ENCODE data around the gene INVS. TPM values are rescaled to one million over a fixed set of nuclear protein-coding genes. Genes with fewer than 3 reads are reported as not detected.

INVS gene
- total RNA-seq, 4 donors from 2014 or later: 8.3 to 14.4 (median 10.8) TPM

DNA sequence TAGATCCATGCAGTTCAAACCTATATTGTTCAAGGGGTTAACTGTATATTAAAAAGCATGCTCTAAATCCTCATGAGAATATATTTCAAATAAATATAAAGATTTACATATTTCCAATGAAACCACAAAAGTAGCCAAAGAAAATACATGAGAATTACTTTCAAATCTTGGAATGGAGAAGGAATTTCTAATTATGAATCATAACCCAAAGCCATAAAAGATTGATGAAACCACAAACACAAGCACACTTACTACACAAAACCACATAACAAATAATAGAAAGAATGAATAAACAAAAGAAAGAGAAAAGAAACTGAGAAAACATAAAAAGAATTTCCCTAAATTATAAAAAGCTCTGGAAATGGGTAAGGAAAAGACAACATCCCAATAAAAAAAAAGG lies 16.3 kb upstream of the INVS start:
- intact Hi-C loops (cut with DNase I; ENCODE audit: low total_unique reads): no loop called here
- no peak for DNase-seq (ENCODE audit: low spot score in 2 of 2)
- H3K4me3 ChIP-seq (ENCODE audit: low read depth, poor library complexity, severe bottlenecking): no peak overlapping the region
- TF ChIP-seq, protein P1, sequence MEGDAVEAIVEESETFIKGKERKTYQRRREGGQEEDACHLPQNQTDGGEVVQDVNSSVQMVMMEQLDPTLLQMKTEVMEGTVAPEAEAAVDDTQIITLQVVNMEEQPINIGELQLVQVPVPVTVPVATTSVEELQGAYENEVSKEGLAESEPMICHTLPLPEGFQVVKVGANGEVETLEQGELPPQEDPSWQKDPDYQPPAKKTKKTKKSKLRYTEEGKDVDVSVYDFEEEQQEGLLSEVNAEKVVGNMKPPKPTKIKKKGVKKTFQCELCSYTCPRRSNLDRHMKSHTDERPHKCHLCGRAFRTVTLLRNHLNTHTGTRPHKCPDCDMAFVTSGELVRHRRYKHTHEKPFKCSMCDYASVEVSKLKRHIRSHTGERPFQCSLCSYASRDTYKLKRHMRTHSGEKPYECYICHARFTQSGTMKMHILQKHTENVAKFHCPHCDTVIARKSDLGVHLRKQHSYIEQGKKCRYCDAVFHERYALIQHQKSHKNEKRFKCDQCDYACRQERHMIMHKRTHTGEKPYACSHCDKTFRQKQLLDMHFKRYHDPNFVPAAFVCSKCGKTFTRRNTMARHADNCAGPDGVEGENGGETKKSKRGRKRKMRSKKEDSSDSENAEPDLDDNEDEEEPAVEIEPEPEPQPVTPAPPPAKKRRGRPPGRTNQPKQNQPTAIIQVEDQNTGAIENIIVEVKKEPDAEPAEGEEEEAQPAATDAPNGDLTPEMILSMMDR (IDR thresholded peaks at IDR 0.05): no peak
- TF ChIP-seq POLR2A (IDR thresholded peaks at IDR 0.05): no peak

DNA sequence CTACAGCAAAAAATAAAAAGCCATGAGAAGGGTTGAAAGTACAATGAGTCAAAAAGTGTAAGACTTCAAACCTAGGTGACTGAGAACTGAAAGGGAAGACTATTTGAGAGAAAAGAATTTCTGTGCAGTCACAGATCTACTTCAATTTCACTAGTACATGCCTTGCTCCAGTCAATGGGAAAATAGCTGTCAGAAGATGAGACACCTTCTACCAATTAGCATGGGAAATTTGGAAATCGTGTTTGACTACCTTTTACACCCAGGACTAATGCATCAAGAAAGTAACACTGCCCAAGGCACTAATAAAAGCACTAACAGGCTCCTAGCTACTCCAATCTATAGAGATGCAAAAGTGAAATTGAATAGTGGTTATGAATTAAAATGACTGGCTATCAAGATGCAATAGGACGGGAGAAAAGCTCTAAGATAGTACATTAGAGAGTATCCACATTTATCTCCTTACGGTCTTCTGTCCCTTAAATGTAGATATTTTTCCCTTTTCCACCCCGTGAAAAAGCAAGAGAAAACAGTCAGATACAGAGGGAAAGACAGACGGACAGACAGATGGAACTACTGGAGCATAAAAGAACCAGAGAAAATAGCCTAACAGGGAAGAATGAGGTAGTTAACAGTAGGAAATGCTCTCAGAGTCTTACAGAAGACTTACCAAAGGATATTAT lies 15.5 kb upstream of the INVS start:
- no peak for DNase-seq (ENCODE audit: low spot score in 2 of 2)
- WGBS, 2 donors: 71 to 73% methylated on average over 5 of the region's 5 CpGs
- intact Hi-C loops (cut with DNase I; ENCODE audit: low total_unique reads): no loop called here
- no peak overlapping the region for H3K4me3 ChIP-seq (ENCODE audit: low read depth, poor library complexity, severe bottlenecking)
- TF ChIP-seq, protein P1 (IDR thresholded peaks at IDR 0.05): no peak
- TF ChIP-seq POLR2A (IDR thresholded peaks at IDR 0.05): no peak

DNA sequence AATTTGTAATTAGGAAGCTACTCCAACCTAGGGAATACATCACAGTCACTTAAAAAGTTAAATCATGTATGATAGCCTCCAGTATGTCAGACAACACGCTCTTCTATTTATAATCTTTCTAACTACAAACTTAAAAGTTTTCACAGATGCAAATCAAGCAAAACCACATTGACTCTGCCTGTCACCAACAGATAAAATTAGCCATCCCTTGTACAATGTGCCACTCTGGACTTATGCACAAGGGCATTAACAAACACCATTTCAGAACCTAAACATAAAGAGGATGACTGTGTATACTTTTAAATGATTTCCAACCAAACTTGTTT lies 15.0 kb upstream of the INVS start:
- no peak for DNase-seq (ENCODE audit: low spot score in 2 of 2)
- intact Hi-C loops (cut with DNase I; ENCODE audit: low total_unique reads): no loop called here

DNA sequence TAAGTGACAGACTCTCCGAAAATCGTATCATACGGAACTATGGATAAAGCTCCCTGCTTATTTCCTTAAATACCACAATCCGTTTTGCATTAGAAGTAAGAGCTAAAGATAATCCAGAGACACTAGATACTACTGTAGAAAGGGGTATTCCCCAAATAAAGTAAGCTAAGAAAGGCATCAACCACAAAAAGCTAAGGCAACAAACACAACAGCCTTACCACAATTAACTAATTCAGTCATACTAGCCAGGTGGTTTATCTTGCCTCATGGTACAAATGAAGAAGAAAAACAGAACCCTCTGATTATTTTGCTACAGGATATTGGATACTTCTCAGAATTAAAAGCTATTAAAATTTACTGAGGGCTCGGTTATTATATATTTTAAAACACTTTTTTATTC lies 14.3 kb upstream of the INVS start:
- 78 to 82% methylated on average over 5 of the region's 5 CpGs for WGBS, 2 donors
- intact Hi-C loops (cut with DNase I; ENCODE audit: low total_unique reads): no loop called here
- DNase-seq (ENCODE audit: low spot score in 2 of 2): no peak
- TF ChIP-seq, protein P1 (IDR thresholded peaks at IDR 0.05): no peak
- TF ChIP-seq POLR2A (IDR thresholded peaks at IDR 0.05): no peak
- H3K4me3 ChIP-seq (ENCODE audit: low read depth, poor library complexity, severe bottlenecking): no peak overlapping the region

More for the DNA sequence above, 15.0 kb upstream of the INVS start:
- TF ChIP-seq, protein P1 (IDR thresholded peaks at IDR 0.05): no peak
- no peak for TF ChIP-seq POLR2A (IDR thresholded peaks at IDR 0.05)
- WGBS, 2 donors: 65 to 71% methylated on average over 1 of the region's 1 CpG
- no peak overlapping the region for H3K4me3 ChIP-seq (ENCODE audit: low read depth, poor library complexity, severe bottlenecking)

DNA sequence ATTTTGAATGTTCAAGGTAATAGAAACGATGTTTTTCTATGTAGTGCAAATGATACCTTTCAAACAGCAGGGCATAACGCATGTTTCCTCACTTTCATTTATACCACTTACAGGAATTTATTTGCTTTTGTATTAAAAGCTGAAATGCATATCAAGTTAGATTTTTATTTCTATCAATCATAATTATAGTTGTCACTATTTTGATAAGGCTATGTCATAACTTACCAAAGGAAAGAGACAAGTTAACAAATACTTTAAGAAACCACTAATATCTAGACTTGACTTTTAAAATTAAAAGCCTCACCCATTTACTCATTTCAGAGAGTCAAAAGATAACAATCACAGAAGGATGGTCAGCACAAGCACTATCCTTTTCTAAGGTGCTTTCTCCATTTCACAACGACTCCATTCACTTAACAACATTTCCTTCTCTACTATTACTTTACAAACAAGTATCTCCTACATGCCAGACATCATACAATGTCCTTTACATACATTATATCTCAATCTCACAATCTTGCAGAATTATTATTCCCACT lies 12.9 kb upstream of the INVS start:
- H3K4me3 ChIP-seq (ENCODE audit: low read depth, poor library complexity, severe bottlenecking): no peak overlapping the region
- no peak for DNase-seq (ENCODE audit: low spot score in 2 of 2)
- TF ChIP-seq, protein P1 (IDR thresholded peaks at IDR 0.05): no peak
- no peak for TF ChIP-seq POLR2A (IDR thresholded peaks at IDR 0.05)
- intact Hi-C loops (cut with DNase I; ENCODE audit: low total_unique reads): no loop called here
- WGBS, 2 donors: 83 to 86% methylated on average over 3 of the region's 3 CpGs

DNA sequence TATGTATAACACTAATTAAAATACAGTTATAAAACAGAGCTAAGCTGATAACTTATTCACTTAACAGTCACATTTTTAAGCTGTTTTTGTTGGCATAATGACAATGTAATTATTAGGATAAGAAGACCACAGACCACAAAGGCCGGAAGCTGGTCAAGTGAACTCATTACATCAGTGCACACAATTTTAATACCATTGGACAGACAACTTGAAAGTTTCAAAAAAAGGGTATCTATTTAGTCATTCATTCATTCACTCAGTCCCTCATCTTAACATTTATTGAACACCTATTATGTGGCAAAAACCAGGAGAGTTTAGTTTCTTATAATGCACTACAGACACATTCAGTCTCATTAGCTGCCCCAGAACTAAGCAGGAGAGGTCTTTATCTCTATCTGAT lies 11.8 kb upstream of the INVS start:
- no peak for DNase-seq (ENCODE audit: low spot score in 2 of 2)
- TF ChIP-seq, protein P1 (IDR thresholded peaks at IDR 0.05): no peak
- no peak for TF ChIP-seq POLR2A (IDR thresholded peaks at IDR 0.05)
- no peak overlapping the region for H3K4me3 ChIP-seq (ENCODE audit: low read depth, poor library complexity, severe bottlenecking)
- intact Hi-C loops (cut with DNase I; ENCODE audit: low total_unique reads): no loop called here
- WGBS, 2 donors: 71 to 74% methylated on average over 1 of the region's 1 CpG
